Suprapubic skin (tissue), 4 donors: ENCODE data around the gene LGALS7.

Source experiments
- CTCF ChIP-seq, 2 donors: fragments of 200-600 bp in 1 of 2; fragments of 450-650 bp in 1 of 2; sonication (generic) in 1 of 2; IDR thresholded peaks; one replicate each; pipeline ENCODE4 v1.5.1; 2016 to 2019; ENCODE audit warnings: antibody characterized with exemption in 2 of 2, mild to moderate bottlenecking in 1 of 2, moderate library complexity in 1 of 2
- EP300 ChIP-seq: sonication (generic); formaldehyde crosslinking; IDR thresholded peaks from one replicate; pipeline ENCODE4 v1.6.1; 2017; ENCODE audit warnings: antibody characterized with exemption
- POLR2AphosphoS5 ChIP-seq, 3 donors: sonication (generic); formaldehyde crosslinking; IDR thresholded peaks; one replicate each; pipeline ENCODE4 v1.6.1; 2017; ENCODE audit warnings: antibody characterized with exemption in 3 of 3

GRCh38 chr19:38737921-38738737, 35.2 kb downstream of the LGALS7 start:
- TF ChIP-seq CTCF (IDR thresholded peaks at IDR 0.05) (no peak), POLR2AphosphoS5 (IDR thresholded peaks at IDR 0.05) (no peak), EP300 (no peak)
